ENCODE data around the gene PRDM11. TPM values are rescaled to one million over a fixed set of nuclear protein-coding genes. Genes with fewer than 3 reads are reported as not detected.

The PRDM11 gene
- total and polyA plus RNA-seq, 2 of the 8 experiments (the other 6 are each of a cell fraction or from before 2014, with no cell fraction given), result 3.6 to 11.7 TPM

GRCh38 chr11:45151362-45151982, 5.0 kb downstream of the PRDM11 start:
- no peaks in the 10 kb centered on the region; the same call in 1 of the 2 replicates for H3K23me2 ChIP-seq (ENCODE audit: low read depth, low read length)
- H4K91ac ChIP-seq (replicated peaks; ENCODE audit: insufficient read length, low read length), result no peak overlapping the region
- ChIA-PET CTCF (ENCODE audit: partially characterized antibody) (interaction anchor here (0.9 to 3.2 kb wide), 6 partner anchors 9 to 620 kb away, joined by 3 to 12 read pairs (median 4); no protein-coding TSS in a partner anchor), POLR2A (ENCODE audit: partially characterized antibody) (interaction anchor here (1.2 kb wide), 1 partner anchor 8 kb away, joined by 3 read pairs; no protein-coding TSS in a partner anchor)
- peaks cover 0 to 4% of the 10 kb centered on the region in 2 experiments for H4K20me1 ChIP-seq (replicated peaks in 1 of 2; ENCODE audit: control insufficient read depth in 1 of 2, insufficient read depth in 2 of 2, low read length in 2 of 2)
- H4K8ac ChIP-seq (ENCODE audit: extremely low read depth, insufficient read depth, low read length), result no peak overlapping the region
- no peak overlapping the region for H2BK20ac ChIP-seq (ENCODE audit: low read length)
- H3K18ac ChIP-seq (ENCODE audit: extremely low read depth, low read length), result no peak overlapping the region; the same call in 1 of the 2 replicates
- no peak overlapping the region for H3K4me2 ChIP-seq (ENCODE audit: insufficient read depth in 1 of 2, low read depth in 2 of 2, low read length in 2 of 2)
- peak in 1 of 2 experiments; percentile 39 for DNase-seq (ENCODE audit: low read depth in 1 of 2, low spot score in 2 of 2)
- H2BK5ac ChIP-seq (ENCODE audit: low read depth, low read length), result no peak overlapping the region
- H3K56ac ChIP-seq (replicated peaks; ENCODE audit: insufficient read length, low read depth, low read length), result no peak overlapping the region
- TF ChIP-seq SP1 (IDR thresholded peaks at IDR 0.05; ENCODE audit: low read depth, low read length) (no peak), CHD1 (IDR thresholded peaks at IDR 0.05; ENCODE audit: low read depth, low read length) (no peak), HDAC2 (IDR thresholded peaks at IDR 0.05; ENCODE audit: borderline replicate concordance in 1 of 2, low read depth in 2 of 2, low read length in 2 of 2) (no peak), ZNF274 (IDR thresholded peaks at IDR 0.05; ENCODE audit: borderline replicate concordance, extremely low read depth, low read length) (no peak), CREB1 (IDR thresholded peaks at IDR 0.05) (no peak), SP2 (IDR thresholded peaks at IDR 0.05; ENCODE audit: low read length) (no peak), POU5F1 (IDR thresholded peaks at IDR 0.05; ENCODE audit: low read depth, low read length) (no peak), KDM4A (IDR thresholded peaks at IDR 0.05; ENCODE audit: low read depth, low read length, severe bottlenecking) (no peak), RAD21 (IDR thresholded peaks at IDR 0.05 in 1 of 2, conservative IDR thresholded peaks at IDR 0.05 in 1 of 2; ENCODE audit: low read depth in 2 of 2, low read length in 2 of 2) (no peak), BACH1 (IDR thresholded peaks at IDR 0.05; ENCODE audit: low read length) (no peak), KDM5A (IDR thresholded peaks at IDR 0.05; ENCODE audit: low read length) (no peak)
- H2BK120ac ChIP-seq (replicated peaks; ENCODE audit: low read depth, low read length), result no peak overlapping the region
- peaks cover 0 to 3% of the 10 kb centered on the region in 2 experiments; a peak in 1 of 4 replicates for H3K9me3 ChIP-seq (ENCODE audit: insufficient read depth in 2 of 2, low read depth in 1 of 2, low read length in 1 of 2)
- no peak overlapping the region for H2BK12ac ChIP-seq (ENCODE audit: low read depth, low read length)
- FAIRE-seq, result no peak
- no peaks in the 10 kb centered on the region for H3K36me3 ChIP-seq (ENCODE audit: control insufficient read depth in 2 of 4, insufficient read depth in 4 of 4, low read length in 3 of 4)
- no peak overlapping the region for H2AFZ ChIP-seq (ENCODE audit: low read length)
- H3K4ac ChIP-seq (replicated peaks; ENCODE audit: insufficient read length, low read depth, low read length), result no peak overlapping the region
- no peak overlapping the region for H4K5ac ChIP-seq (ENCODE audit: insufficient read length, low read depth, low read length)
- H3K27ac ChIP-seq (ENCODE audit: low read depth, low read length), result no peak overlapping the region
- H3K79me1 ChIP-seq (ENCODE audit: low read depth, low read length), result peaks cover 24% of the 10 kb centered on the region
- H3K4me3 ChIP-seq (ENCODE audit: extremely low read depth in 1 of 4, insufficient read depth in 2 of 4, low read depth in 3 of 4, low read length in 4 of 4), result no peak overlapping the region
- peaks cover 6 to 49% of the 10 kb centered on the region in 2 experiments; a peak in 3 of 4 replicates for H3K79me2 ChIP-seq (ENCODE audit: control insufficient read depth in 1 of 2, insufficient read depth in 2 of 2, low read length in 2 of 2)
- peaks cover 0 to 8% (median under 1%) of the 10 kb centered on the region in 4 experiments; a peak in 3 of 7 replicates for H3K4me1 ChIP-seq (replicated peaks in 1 of 4; ENCODE audit: control insufficient read depth in 3 of 4, insufficient read depth in 4 of 4, low read length in 3 of 4)
- H3K14ac ChIP-seq (ENCODE audit: insufficient read length), result no peak overlapping the region
- WGBS, 2 experiments (ENCODE audit: extremely low coverage in 1 of 2, insufficient coverage in 1 of 2, insufficient read length in 1 of 2, insufficient replicate concordance in 2 of 2, low coverage in 1 of 2, low lambda C conversion rate in 2 of 2, missing lambda C conversion rate in 1 of 2), result 95 to 100% methylated on average over 1 to 6 of the region's 6 CpGs
- no peak overlapping the region for H2BK15ac ChIP-seq (ENCODE audit: low read length)
- H2AK5ac ChIP-seq (ENCODE audit: low read depth, low read length), result no peak overlapping the region
- H3K9ac ChIP-seq (replicated peaks in 1 of 4; ENCODE audit: extremely low read depth in 1 of 4, low read depth in 3 of 4, low read length in 3 of 4), result no peak overlapping the region
- peak overlapping the region; percentile 6 for H3K23ac ChIP-seq (ENCODE audit: insufficient read length)
- peaks cover 0 to 4% (median 0%) of the 10 kb centered on the region in 4 experiments; a peak in 2 of 7 replicates for H3K27me3 ChIP-seq (replicated peaks in 1 of 4; ENCODE audit: control insufficient read depth in 3 of 4, extremely low read depth in 1 of 4, insufficient read depth in 3 of 4, low read length in 3 of 4)

All from H1 (cell line).